CD1c-positive myeloid dendritic cell (primary cell): Measurements from ENCODE around the gene TPPP2.

Experiments
- DNase-seq: peaks from one replicate; pipeline ENCODE4 v3.0.0-alpha.2; 2016; ENCODE audit errors: extremely low spot score

The TPPP2 gene

DNA sequence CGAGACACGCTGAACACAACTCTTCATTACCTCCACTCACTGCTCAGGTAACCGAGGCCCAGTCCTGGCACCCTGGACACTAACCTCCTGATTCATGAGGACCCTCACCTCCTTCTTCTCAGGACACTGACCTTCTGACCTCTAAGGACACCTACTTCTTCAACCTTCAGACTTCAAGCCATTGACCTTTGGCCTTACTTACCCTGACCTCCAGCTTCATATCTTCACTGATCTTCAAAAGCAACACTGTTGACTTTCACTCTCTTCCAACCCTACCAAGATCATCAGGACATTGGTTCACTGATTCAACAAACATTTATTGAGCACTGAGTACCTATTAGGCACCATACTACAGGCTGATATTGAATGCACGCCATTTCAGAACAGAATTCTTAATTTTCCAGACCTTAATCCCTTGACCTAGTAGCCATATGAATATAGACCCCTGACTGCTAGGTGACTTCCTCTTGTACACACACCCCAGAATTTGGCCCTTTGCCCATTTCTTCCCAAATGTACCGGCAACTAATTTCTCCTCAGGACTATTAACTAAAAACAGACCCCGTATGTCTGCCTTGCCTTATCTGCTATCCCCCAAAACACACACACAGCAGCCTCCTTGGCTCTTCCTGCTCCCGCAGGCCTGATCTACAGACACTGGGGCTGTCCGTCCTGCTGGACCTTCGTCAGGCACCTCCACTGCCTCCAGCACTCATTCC lies 45.9 kb downstream of the TPPP2 start:
- no peak for DNase-seq

DNA sequence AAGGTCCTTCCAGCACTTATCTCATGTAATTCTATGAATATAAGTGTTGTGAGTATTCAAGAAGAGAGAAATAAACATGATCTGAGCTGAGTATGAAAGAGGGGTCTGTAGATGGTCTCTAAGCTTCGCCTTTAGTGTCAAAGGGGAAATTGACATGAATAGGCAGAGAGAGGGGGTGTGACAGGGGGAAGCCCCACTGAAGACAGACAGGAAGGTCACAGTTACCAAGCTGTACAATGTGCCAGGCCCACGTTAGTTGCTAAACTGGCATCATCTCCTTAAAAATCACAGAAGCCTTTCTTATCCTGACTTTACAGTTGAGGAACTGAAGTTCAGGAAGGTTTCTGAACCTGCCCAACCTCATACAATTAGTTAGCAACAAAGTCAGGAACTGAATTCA lies 47.7 kb downstream of the TPPP2 start:
- no peak for DNase-seq

DNA sequence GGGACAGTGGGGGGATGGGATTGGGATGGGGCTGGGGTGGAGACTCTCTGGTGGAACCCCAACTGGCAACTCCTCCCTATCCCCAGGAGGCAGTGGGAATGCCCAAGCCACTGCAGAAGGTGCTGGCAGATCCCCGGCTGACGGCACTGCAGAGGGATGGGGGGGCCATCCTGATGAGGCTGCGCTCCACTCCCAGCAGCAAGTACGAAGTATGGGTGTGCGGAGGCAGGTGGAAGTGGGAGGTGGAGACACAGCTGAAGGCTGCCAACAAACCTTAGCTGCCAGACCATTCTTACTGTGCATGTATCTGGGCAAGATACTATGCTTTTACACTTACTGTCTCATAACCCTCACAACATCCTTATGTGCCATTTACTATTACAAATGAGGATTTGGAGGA lies 48.3 kb downstream of the TPPP2 start:
- no peak for DNase-seq

DNA sequence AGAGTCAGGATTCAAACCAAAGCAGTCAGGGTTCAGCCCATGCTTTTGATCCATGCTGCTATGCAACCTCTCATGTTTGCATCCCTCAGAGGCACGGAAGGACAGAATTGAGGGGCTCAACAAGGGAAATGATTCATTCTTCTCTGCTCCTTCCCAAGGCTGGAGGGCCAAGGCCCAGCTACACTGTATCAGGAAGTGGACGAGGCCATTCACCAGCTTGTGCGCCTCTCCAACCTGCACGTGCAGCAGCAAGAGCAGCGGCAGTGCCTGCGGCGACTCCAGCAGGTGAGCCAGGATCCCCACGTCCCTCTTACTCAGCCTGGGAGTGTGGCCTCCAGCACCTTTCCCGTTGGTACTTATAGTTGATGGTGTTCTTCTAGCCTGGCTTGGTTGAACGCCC lies 48.7 kb downstream of the TPPP2 start:
- no peak for DNase-seq

DNA sequence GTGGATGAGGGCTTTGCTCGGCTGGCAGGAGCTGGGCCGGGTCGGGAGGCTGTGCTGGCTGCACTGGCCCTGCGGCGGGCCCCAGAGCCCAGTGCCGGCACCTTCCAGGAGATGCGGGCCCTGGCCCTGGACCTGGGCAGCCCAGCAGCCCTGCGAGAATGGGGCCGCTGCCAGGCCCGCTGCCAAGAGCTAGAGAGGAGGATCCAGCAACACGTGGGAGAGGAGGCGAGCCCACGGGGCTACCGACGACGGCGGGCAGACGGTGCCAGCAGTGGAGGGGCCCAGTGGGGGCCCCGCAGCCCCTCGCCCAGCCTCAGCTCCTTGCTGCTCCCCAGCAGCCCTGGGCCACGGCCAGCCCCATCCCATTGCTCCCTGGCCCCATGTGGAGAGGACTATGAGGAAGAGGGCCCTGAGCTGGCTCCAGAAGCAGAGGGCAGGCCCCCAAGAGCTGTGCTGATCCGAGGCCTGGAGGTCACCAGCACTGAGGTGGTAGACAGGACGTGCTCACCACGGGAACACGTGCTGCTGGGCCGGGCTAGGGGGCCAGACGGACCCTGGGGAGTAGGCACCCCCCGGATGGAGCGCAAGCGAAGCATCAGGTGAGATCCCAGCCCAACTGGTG lies 51.6 kb downstream of the TPPP2 start:
- DNase-seq = no peak
